Measurements from ENCODE around the gene GYG2. TPM values are rescaled to one million over a fixed set of nuclear protein-coding genes. Genes with fewer than 3 reads are reported as not detected.

Gene GYG2
- total and polyA plus RNA-seq, 2 donors from 2014 or later: 2.2 to 2.9 TPM

DNA sequence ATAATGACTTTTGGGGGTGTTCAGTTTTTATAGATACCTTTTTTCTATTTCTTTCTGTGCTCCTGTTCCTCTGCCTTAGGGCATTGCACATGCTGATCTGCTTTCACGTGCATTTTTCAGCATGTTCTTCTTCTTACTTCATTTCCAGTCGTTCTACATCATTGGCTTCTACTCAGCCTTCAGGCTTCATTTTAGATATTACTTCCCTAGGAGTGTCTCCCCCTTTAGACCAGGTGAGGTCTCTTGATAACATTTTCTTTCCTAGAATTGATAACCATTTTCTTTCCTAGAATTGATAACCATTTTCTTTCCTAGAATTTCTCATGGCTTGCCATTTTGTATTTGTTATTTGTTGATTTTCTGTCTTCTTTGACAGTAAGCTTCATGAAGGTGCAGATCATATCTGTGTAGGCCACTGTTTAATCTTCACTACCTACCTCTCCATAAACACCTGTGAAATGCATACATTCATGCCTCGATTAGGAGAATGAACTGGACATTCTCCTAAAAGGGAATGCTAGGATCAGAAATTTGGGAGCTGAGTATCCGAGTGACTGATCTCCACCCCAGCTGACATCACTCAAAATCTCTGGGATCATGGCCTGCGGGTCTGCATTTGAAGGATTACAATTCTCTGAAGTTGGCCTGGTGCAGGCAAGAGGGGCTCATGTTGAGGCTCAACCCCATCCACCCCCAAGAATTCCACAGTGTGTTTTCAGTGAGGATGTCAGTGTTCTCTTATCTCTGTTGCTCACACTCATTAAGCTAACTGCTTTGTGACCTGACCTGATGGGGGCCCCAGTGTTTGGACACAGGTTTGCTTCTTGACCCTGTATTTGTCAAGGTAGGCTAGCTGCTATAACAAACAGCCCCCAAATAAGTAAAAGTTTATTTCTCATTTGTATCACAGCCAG, 45.7 kb downstream of the GYG2 start:
- FAIRE-seq (no peak), DNase-seq (no peak)
- Histone ChIP-seq H3K4me1 (ENCODE audit: control insufficient read depth in 2 of 3, insufficient read depth in 2 of 3, low read depth in 1 of 3, low read length in 3 of 3) (no peaks in the 10 kb centered on the region), H3K9ac (ENCODE audit: low read length in 3 of 3) (no peak overlapping the region), H3K9me3 (ENCODE audit: control insufficient read depth in 2 of 3, insufficient read depth in 1 of 3, low read length in 3 of 3) (no peaks in the 10 kb centered on the region), H3K36me3 (ENCODE audit: control insufficient read depth in 2 of 3, insufficient read depth in 3 of 3, low read length in 3 of 3) (no peaks in the 10 kb centered on the region), H3K27ac (ENCODE audit: low read depth in 2 of 2, low read length in 2 of 2) (no peak overlapping the region), H3K4me3 (ENCODE audit: low read length in 3 of 3) (no peak overlapping the region), H3K27me3 (ENCODE audit: control insufficient read depth, insufficient read depth, low read length) (no peaks in the 10 kb centered on the region)
- intact Hi-C loops (cut with DNase I): no loop called here
- TF ChIP-seq, protein P1, sequence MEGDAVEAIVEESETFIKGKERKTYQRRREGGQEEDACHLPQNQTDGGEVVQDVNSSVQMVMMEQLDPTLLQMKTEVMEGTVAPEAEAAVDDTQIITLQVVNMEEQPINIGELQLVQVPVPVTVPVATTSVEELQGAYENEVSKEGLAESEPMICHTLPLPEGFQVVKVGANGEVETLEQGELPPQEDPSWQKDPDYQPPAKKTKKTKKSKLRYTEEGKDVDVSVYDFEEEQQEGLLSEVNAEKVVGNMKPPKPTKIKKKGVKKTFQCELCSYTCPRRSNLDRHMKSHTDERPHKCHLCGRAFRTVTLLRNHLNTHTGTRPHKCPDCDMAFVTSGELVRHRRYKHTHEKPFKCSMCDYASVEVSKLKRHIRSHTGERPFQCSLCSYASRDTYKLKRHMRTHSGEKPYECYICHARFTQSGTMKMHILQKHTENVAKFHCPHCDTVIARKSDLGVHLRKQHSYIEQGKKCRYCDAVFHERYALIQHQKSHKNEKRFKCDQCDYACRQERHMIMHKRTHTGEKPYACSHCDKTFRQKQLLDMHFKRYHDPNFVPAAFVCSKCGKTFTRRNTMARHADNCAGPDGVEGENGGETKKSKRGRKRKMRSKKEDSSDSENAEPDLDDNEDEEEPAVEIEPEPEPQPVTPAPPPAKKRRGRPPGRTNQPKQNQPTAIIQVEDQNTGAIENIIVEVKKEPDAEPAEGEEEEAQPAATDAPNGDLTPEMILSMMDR (IDR thresholded peaks at IDR 0.05; ENCODE audit: borderline replicate concordance, extremely low read depth, insufficient read depth): no peak

DNA sequence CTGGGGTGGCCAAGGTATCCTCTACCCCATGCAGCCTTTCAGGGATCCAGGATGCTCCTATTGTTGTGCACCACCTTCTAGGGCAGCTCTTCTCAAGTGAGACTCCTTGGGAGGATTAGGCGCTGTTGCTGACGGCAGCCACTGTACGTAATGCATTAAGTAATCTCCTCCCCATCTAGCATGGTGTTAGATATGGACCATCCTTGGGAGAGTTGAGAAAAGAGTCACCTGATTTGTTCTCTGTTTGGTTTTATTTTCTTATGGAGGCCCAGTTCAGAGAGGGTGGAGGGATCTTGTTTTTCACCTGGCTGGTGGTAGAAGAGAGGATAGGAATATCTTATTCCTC, 46.4 kb downstream of the GYG2 start:
- FAIRE-seq: no peak
- Histone ChIP-seq H3K36me3 (ENCODE audit: control insufficient read depth in 2 of 3, insufficient read depth in 3 of 3, low read length in 3 of 3) (no peaks in the 10 kb centered on the region), H3K27me3 (ENCODE audit: control insufficient read depth, insufficient read depth, low read length) (no peaks in the 10 kb centered on the region), H3K9ac (ENCODE audit: low read length in 3 of 3) (no peak overlapping the region), H3K4me1 (ENCODE audit: control insufficient read depth in 2 of 3, insufficient read depth in 2 of 3, low read depth in 1 of 3, low read length in 3 of 3) (no peaks in the 10 kb centered on the region), H3K4me3 (ENCODE audit: low read length in 3 of 3) (no peak overlapping the region), H3K9me3 (ENCODE audit: control insufficient read depth in 2 of 3, insufficient read depth in 1 of 3, low read length in 3 of 3) (no peaks in the 10 kb centered on the region), H3K27ac (ENCODE audit: low read depth in 2 of 2, low read length in 2 of 2) (no peak overlapping the region)
- intact Hi-C loops (cut with DNase I): no loop called here
- DNase-seq: no peak
- TF ChIP-seq, protein P1 (IDR thresholded peaks at IDR 0.05; ENCODE audit: borderline replicate concordance, extremely low read depth, insufficient read depth): no peak

DNA sequence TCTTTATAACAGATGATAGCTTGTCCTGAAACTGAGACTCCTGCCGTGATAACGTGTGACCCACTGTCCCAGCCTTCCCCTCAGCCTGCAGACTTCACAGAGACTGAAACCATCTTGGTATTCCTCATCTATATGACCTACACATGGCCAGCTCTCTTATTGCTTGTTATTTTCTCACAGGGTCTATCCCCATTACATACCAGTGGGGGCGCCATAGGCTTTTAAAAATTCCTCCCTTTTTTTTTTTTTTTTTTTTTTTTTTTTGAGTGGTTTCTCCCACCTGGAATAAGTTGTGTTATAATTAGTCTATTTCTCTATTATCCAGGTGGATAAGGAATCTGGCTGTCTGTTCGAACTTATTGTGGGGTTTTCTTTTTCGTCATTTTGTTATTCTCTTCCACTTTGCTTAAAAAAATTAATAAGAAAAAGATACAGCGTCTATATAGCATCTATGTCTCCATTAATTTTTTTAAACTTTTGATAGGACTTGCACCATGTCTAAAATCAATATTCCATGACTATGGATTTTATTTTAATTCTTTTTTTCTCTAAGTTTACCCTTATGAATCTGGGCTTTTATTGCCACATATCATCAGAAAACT, 47.2 kb downstream of the GYG2 start:
- Histone ChIP-seq H3K27ac (ENCODE audit: low read depth in 2 of 2, low read length in 2 of 2) (no peak overlapping the region), H3K27me3 (ENCODE audit: control insufficient read depth, insufficient read depth, low read length) (no peaks in the 10 kb centered on the region), H3K4me3 (ENCODE audit: low read length in 3 of 3) (no peak overlapping the region), H3K9ac (ENCODE audit: low read length in 3 of 3) (no peak overlapping the region), H3K9me3 (ENCODE audit: control insufficient read depth in 2 of 3, insufficient read depth in 1 of 3, low read length in 3 of 3) (no peaks in the 10 kb centered on the region), H3K4me1 (ENCODE audit: control insufficient read depth in 2 of 3, insufficient read depth in 2 of 3, low read depth in 1 of 3, low read length in 3 of 3) (no peaks in the 10 kb centered on the region), H3K36me3 (ENCODE audit: control insufficient read depth in 2 of 3, insufficient read depth in 3 of 3, low read length in 3 of 3) (no peaks in the 10 kb centered on the region)
- DNase-seq (no peak), FAIRE-seq (peak; percentile 85)
- intact Hi-C loops (cut with DNase I): no loop called here
- TF ChIP-seq, protein P1 (IDR thresholded peaks at IDR 0.05; ENCODE audit: borderline replicate concordance, extremely low read depth, insufficient read depth): no peak
